Bronchial epithelial cell (primary cell): ENCODE data around the gene NUP214. TPM values are rescaled to one million over a fixed set of nuclear protein-coding genes. Genes with fewer than 3 reads are reported as not detected.

ENCODE experiments used
- DNase-seq: peaks from one replicate; pipeline ENCODE4 v3.0.0-alpha.2; 2010; ENCODE audit warnings: low read depth
- FAIRE-seq: peaks from 2 replicates; lab custom pipeline; 2011; peaks lifted over from hg19 to GRCh38; lab: Jason Lieb, UNC
- H3K27me3 ChIP-seq: 2 replicates; pipeline ENCODE4 v1.5.1; 2011; ENCODE audit warnings: low read length; ENCODE audit not compliant: control insufficient read depth, insufficient read depth
- H3K36me3 ChIP-seq: 2 replicates; pipeline ENCODE4 v1.5.1; 2011; ENCODE audit warnings: low read length; ENCODE audit not compliant: control insufficient read depth, insufficient read depth
- H3K4me3 ChIP-seq: 2 replicates; pipeline ENCODE4 v1.5.1; 2011; ENCODE audit warnings: mild to moderate bottlenecking, low read depth, low read length, control low read depth
- total RNA-seq: library from RNA; depleted of rRNA; stranded (reverse); fragments of >200 nt; gene quantifications from 2 replicates; pipeline ENCODE4 v1.2.1, GENCODE V29; 2014
- TF ChIP-seq, protein P1 (sequence below): IDR thresholded peaks from 2 replicates; pipeline ENCODE4 v1.5.1; 2011; ENCODE audit warnings: mild to moderate bottlenecking, moderate library complexity, low read length, control low read depth, inconsistent platforms; ENCODE audit not compliant: insufficient read depth, severe bottlenecking

The NUP214 gene
- total RNA-seq, 1 donor from 2014 or later, result 8.4 TPM

DNA sequence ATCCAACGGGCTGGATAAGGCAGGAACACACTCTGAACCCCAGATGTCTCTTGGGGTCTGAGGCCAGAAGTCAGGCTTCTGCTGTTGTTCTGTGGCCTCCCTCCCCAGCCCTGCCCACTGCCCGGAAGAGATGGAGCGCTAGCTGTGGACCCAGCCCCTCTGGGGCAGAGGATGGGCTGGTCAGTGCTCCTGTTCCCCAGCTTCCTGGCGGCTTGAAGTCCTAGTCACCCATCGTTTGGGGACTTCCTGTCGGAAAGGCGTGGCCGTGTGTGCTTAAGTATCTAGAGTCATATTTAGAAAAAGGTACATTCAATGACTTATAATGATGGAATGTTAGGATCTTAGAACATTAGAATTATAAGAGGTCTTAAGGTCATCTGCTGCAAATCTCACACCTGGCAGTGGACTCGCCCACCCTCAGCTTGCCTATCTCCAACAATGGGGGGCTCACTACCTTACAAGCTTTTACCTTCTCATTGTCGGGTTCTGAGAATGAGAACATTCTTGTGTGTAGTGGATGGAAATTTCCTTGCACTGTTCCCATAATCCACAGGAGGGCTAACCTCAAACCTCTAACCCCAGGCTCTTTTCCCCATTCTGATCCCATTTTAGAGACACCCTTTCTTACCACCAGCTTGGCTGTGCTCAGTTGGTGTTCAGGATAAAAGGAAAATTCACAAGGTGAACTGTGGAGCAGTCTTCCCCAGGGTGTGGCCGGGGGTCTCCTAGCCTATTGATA, 42.4 kb upstream of the NUP214 start:
- TF ChIP-seq, protein P1, sequence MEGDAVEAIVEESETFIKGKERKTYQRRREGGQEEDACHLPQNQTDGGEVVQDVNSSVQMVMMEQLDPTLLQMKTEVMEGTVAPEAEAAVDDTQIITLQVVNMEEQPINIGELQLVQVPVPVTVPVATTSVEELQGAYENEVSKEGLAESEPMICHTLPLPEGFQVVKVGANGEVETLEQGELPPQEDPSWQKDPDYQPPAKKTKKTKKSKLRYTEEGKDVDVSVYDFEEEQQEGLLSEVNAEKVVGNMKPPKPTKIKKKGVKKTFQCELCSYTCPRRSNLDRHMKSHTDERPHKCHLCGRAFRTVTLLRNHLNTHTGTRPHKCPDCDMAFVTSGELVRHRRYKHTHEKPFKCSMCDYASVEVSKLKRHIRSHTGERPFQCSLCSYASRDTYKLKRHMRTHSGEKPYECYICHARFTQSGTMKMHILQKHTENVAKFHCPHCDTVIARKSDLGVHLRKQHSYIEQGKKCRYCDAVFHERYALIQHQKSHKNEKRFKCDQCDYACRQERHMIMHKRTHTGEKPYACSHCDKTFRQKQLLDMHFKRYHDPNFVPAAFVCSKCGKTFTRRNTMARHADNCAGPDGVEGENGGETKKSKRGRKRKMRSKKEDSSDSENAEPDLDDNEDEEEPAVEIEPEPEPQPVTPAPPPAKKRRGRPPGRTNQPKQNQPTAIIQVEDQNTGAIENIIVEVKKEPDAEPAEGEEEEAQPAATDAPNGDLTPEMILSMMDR, result no peak
- Histone ChIP-seq H3K4me3 (no peak overlapping the region), H3K36me3 (no peaks in the 10 kb centered on the region), H3K27me3 (peaks cover 4% of the 10 kb centered on the region)
- no peak for DNase-seq
- FAIRE-seq, result no peak

DNA sequence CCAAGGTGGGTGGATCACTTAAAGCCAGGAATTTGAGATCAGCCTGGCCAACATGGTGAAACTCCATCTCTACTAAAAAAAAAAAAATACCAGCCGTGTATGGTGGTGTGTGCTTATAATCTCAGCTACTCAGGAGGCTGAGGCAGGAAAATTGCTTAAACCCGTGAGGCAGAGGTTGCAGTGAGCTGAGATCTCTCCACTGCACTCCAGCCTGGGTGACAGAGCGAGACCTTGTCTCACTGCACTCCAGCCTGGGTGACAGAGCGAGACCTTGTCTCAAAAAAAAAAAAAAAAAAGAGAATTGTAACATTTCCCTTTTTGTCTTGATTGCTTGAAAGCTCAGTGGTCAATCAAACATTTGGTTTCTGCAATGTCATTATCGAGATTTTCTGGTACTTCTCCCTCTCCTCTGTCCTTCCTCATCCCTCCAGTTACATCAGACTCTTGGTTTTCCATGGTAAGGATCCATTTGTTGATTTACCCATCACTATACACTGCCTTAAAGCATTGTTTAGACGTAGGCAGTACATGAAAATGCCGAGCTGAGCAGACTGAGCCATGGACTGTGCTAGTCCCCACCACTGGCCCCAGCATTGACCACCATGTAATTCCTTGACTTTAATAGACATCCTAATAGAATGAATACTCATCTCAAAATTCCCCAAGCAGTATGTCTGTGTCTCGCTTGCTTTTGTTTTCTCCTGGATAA, 40.6 kb upstream of the NUP214 start:
- no peak for FAIRE-seq

DNA sequence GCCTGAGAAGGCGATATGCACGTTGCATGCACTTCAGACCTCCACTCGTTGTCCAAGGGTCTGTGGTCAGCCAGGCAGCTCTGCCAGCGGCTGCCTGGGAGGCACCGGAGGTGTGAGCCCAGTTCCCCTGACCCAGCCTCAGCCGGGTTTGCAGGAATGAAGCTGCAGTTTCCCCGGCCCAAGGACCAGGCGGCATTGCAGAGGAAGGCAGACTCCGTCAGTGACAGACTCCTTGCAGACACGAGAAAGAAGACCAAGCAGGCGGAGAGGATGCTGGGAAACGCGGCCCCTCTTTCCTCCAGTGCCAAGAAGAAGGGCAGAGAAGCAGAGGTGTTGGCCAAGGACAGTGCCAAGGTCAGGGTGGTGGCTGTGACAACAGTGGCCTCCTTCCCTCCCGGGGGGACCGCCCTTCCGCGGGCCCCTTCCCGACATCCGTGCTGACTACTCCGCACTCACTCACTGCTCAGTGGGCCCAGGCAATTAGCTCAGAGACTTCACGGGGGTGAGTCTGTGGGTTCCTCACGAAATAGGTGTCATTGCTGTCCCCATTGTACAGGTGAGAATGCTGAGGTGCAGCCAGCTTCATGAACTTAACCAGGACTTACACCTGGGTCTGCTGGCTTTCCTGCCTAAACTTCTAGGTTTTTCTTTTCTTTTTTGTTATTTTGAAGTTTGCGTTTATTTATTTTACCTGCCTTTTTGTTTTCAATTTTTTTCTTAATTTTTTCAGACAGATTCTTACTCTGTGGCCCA, 39.8 kb upstream of the NUP214 start:
- no peak for DNase-seq
- FAIRE-seq, result no peak
- H3K4me3 ChIP-seq, result no peak overlapping the region
- TF ChIP-seq, protein P1, result no peak
- no peaks in the 10 kb centered on the region for H3K36me3 ChIP-seq
- no peaks in the 10 kb centered on the region for H3K27me3 ChIP-seq

More for the DNA sequence above, 40.6 kb upstream of the NUP214 start:
- H3K27me3 ChIP-seq, result no peaks in the 10 kb centered on the region
- DNase-seq, result no peak
- H3K4me3 ChIP-seq, result no peak overlapping the region
- TF ChIP-seq, protein P1, result no peak
- H3K36me3 ChIP-seq, result no peaks in the 10 kb centered on the region

DNA sequence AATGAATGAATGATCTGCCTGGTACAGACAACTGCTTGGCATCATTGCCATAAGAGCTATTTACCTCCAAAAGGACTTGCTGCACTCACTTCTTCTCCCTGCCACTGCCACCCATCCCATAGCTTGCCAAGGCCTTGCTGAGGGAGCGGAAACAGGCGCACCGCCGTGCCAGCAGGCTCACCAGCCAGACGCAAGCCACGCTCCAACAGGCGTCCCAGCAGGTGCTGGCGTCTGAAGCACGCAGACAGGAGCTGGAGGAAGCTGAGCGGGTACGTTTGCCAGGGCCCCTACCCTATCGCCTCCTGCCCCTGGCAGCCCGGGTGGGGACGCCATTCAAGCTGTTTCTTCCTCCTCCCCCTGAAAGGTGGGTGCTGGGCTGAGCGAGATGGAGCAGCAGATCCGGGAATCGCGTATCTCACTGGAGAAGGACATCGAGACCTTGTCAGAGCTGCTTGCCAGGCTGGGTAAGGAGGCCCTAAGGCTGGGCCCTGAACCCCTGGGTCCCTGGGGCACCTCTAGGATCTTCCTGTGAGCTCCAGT, 38.0 kb upstream of the NUP214 start:
- no peak for DNase-seq
- no peak for FAIRE-seq
- Histone ChIP-seq H3K4me3 (no peak overlapping the region), H3K36me3 (no peaks in the 10 kb centered on the region), H3K27me3 (no peaks in the 10 kb centered on the region)
- TF ChIP-seq, protein P1, result no peak

DNA sequence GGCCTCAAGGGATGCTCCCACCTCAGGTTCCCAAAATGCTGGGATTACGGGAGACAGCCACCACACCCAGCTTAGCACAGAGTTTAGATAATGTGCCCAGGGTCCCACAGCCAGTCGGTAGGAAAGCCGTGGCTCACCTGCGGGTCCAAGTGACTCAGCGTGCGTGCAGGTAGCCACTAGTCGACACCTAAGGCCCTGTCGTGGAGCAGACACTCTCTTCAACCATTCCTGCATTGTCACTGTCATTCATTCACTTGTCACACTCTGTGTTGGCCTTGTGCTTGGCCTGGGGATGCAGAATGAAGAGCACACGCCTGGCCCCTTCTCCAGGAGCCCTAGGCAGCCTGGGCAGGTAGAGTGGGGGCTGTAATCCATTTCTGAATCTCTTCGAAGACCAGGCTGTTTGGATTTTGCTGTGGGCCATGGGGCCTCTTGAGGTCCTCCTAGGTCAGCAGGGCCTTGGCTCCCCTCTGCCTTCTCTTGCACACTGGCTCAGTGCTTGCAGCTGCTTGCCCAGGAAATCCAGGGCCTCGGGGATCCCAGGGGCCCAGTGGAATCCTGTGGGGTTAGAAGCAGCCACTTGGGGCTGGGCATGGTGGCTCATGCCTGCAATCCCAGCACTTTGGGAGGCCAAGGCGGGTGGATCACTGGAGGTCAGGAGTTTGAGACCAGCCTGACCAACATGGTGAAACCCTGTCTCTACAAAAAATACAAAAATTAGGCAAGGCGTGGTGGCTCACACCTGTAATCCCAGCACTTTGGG, 35.2 kb upstream of the NUP214 start:
- DNase-seq (no peak), FAIRE-seq (no peak)
- no peak overlapping the region for H3K4me3 ChIP-seq
- H3K27me3 ChIP-seq, result no peaks in the 10 kb centered on the region
- H3K36me3 ChIP-seq, result no peaks in the 10 kb centered on the region
- TF ChIP-seq, protein P1, result no peak
